Subcutaneous adipose tissue (tissue), 4 donors: Measurements from ENCODE around the gene MROH8. TPM values are rescaled to one million over a fixed set of nuclear protein-coding genes. Genes with fewer than 3 reads are reported as not detected.

Experiments
- total RNA-seq, 4 donors: library from RNA; depleted of rRNA; stranded (reverse); fragments of >200 nt; gene quantifications; one replicate each; pipeline ENCODE4 v1.1.0, GENCODE V29; 2016
- TF ChIP-seq, protein P1 (sequence below): fragments of 450-650 bp; IDR thresholded peaks from one replicate; pipeline ENCODE4 v1.5.1; 2016; ENCODE audit warnings: low read depth, mild to moderate bottlenecking, control low read depth, antibody characterized with exemption, moderate library complexity

Gene MROH8
- total RNA-seq, 4 donors from 2014 or later, result 3.6 to 7.2 (median 4.1) TPM

DNA sequence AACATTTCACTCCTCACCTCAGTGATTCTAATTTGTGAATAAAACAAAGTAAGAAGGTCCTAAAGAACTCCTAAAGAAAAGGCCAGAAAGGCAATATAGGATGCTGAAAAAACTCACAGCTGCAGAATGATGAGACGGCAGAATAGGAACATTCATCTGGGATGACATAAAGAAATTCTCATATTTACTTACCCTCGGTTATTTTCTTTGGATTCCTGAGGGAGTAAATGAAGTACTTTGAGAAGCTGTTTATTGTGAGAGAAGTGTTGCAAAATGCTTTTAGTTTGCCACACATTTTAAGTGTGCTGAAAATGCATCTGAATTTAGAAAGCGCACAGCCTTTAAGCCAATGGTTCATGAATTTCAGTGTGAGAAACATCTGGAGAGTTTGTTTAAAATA, 47.9 kb downstream of the MROH8 start:
- TF ChIP-seq, protein P1, sequence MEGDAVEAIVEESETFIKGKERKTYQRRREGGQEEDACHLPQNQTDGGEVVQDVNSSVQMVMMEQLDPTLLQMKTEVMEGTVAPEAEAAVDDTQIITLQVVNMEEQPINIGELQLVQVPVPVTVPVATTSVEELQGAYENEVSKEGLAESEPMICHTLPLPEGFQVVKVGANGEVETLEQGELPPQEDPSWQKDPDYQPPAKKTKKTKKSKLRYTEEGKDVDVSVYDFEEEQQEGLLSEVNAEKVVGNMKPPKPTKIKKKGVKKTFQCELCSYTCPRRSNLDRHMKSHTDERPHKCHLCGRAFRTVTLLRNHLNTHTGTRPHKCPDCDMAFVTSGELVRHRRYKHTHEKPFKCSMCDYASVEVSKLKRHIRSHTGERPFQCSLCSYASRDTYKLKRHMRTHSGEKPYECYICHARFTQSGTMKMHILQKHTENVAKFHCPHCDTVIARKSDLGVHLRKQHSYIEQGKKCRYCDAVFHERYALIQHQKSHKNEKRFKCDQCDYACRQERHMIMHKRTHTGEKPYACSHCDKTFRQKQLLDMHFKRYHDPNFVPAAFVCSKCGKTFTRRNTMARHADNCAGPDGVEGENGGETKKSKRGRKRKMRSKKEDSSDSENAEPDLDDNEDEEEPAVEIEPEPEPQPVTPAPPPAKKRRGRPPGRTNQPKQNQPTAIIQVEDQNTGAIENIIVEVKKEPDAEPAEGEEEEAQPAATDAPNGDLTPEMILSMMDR, result no peak

DNA sequence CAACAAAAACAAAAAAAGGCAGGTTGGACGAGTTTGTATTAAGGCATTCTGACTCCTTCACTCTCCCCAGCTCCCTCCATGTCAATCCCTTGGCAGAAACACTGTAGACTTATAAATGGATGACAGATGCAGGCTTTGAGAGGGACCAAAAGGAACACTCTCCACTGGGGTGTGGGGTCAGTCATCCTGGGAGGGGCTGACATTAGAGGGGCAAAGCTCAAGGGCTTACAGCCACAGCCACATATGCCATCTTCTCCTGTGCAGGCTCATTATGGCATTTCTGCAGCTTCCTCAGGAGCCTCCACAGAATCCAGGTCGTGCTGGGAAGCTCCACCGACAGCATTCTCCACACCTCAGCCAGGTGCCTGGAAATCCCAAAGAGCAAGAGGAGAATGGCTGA, 50.5 kb downstream of the MROH8 start:
- TF ChIP-seq, protein P1, result no peak

DNA sequence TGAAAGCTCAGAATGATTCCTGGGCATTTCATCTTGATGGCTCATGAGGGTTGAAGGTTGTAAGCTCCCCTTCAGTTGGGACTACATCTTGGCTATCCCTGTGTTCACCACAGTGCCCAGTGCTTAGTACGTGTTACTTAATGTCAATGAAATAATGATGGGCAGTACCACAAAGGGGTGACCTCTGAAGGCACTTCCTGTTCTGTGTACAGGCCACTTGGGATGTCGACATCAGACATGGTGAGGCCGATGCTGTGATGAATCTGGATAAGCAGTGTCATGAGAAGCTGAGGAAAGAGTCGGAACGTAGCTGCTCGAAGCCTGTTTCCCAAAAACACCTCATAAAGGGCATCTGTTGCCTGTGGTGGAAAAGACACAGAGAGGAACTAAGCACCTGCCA, 55.9 kb downstream of the MROH8 start:
- TF ChIP-seq, protein P1, result no peak

DNA sequence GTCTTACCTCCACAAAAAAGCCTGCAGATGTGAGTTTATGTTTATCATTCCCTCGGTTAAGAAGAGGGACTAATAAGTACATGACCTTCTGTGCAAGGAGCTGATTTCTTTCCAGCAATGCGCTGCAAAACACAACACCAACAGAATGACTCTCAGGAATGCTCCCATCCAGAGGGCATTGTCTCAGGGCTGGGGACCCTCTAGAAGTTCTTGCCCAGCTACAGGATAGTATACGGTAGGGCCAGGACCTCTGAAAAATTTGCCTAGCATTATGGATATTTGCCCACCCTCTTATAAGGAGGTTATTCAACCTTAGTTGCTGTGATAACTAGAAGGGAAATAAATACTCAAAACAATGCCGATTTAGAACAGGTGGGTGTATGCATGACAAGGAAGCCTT, 58.9 kb downstream of the MROH8 start:
- TF ChIP-seq, protein P1, result no peak

DNA sequence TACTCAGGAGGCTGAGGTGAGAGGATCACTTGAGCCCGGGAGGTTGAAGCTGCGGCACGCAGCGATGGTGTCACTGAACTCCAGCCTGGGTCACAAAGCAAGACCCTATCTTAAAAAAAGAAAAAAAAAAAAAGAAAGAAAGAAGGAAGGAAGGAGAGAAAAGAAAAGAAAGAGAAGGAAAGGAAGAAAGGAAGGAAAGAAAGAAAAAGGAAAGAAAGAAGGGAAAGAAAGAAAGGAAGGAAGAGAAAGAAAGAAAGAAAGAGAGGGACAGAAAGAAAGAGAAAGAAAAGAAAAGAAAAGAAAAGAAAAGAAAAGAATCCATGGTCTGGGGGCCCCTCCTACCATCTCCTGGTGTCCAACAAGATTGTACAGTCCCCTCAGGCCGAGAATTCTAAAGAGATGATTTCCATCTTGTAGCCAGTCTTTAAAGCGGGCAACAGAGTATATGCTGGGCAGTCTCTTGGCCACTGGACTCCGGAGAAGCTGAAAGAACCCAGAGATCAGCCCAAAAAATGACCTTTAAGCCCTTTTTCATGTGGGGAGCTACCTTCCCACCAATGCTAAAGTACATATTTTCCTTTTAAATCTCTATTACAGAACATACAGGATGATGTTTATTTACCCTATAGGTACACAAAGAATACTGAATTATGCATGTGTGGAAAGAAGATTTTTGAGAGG, 59.9 kb downstream of the MROH8 start:
- TF ChIP-seq, protein P1, result no peak

DNA sequence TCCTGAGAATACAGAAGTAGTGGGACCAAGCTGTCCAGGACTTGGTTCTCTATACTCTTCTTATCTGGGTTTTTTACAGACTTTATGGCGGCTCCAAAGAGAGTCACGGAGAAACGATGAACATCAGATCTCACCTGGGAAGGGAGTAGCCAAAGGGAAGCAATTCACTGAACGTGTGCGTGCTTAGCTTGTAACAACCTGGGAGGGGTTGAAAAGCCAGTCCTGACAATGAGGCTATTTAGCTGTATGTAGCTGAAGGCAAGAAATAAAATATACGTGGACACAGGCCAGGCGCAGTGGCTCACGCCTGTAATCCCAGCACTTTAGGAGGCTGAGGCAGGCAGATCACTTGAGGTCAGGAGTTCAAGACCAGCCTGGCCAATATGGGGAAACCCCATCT, 65.3 kb downstream of the MROH8 start:
- TF ChIP-seq, protein P1, result no peak

DNA sequence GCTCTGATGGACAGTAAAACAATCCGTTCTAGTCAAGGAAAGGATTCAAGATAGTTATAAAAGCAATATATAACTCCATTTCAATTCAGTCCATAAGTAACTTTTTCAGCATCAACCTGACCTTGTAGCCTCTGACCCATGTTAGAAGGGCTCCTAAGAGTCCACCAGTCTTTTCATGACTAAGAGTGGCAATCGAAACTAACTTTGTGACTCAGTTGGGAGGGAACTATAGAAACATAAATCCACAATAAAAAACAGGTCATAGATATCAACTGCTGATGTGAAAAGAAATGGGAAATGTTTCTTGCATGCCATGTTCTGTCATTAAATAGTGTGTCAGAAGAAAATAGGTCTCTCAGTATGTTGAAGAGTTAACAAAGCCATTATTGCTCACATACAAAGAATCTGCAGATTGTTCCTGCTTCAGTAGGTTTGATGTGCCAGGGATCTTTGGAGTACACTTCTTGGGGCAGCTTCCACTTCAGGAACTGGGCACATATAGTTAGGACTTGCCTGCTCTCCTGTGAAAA, 67.4 kb downstream of the MROH8 start:
- TF ChIP-seq, protein P1, result no peak
